ENCODE results near the gene POLQ.

The POLQ gene

GRCh38 chr3:121567649-121568048, 21.9 kb upstream of the POLQ start, which contains the start of gene ARGFX:
Gene ARGFX (plus strand): TSS chr3:121567949. CDS start chr3:121570714, 2,765 bp downstream.
- TF ChIP-seq, protein P1, sequence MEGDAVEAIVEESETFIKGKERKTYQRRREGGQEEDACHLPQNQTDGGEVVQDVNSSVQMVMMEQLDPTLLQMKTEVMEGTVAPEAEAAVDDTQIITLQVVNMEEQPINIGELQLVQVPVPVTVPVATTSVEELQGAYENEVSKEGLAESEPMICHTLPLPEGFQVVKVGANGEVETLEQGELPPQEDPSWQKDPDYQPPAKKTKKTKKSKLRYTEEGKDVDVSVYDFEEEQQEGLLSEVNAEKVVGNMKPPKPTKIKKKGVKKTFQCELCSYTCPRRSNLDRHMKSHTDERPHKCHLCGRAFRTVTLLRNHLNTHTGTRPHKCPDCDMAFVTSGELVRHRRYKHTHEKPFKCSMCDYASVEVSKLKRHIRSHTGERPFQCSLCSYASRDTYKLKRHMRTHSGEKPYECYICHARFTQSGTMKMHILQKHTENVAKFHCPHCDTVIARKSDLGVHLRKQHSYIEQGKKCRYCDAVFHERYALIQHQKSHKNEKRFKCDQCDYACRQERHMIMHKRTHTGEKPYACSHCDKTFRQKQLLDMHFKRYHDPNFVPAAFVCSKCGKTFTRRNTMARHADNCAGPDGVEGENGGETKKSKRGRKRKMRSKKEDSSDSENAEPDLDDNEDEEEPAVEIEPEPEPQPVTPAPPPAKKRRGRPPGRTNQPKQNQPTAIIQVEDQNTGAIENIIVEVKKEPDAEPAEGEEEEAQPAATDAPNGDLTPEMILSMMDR (IDR thresholded peaks at IDR 0.05; ENCODE audit: insufficient read depth, low read depth, low read length, missing control alignments), result no peak

GRCh38 chr3:121566773-121567172, 21.0 kb upstream of the POLQ start:
- TF ChIP-seq, protein P1 (IDR thresholded peaks at IDR 0.05; ENCODE audit: insufficient read depth, low read depth, low read length, missing control alignments), result no peak
- no peak overlapping the region for H3K4me3 ChIP-seq (ENCODE audit: low read length)
- DNase-seq (ENCODE audit: low read depth), result peak; percentile 16

More at GRCh38 chr3:121567649-121568048, 21.9 kb upstream of the POLQ start, which contains the start of gene ARGFX:
- no peak for DNase-seq (ENCODE audit: low read depth)
- H3K4me3 ChIP-seq (ENCODE audit: low read length), result no peak within 1 kb of the TSS

GRCh38 chr3:121562148-121562547, 16.4 kb upstream of the POLQ start:
- no peak for DNase-seq (ENCODE audit: low read depth)
- no peak overlapping the region for H3K4me3 ChIP-seq (ENCODE audit: low read length)
- TF ChIP-seq, protein P1 (IDR thresholded peaks at IDR 0.05; ENCODE audit: insufficient read depth, low read depth, low read length, missing control alignments), result no peak

GRCh38 chr3:121557426-121557934, 11.7 kb upstream of the POLQ start:
- no peak overlapping the region for H3K4me3 ChIP-seq (ENCODE audit: low read length)
- TF ChIP-seq, protein P1 (IDR thresholded peaks at IDR 0.05; ENCODE audit: insufficient read depth, low read depth, low read length, missing control alignments), result no peak
- no peak for DNase-seq (ENCODE audit: low read depth)

DNA sequence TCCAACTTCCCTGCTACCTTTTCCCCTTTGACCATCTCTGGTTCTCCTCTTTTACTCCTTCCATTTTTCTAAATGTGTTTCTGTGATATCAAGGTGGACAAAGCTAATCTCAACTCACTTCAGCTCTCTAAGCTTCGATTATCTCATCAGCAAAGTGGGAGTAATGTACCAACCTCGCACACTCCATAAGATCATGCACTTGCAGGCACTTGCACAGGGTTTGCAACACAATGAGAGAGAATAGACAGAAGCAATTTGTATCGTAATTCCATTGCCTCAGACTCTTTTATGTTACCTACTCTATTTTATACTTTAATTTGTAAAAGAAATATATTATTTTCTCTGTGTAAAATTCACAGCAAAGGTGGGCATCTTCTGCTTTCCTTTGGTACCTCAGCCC, 7.0 kb upstream of the POLQ start:
- no peak overlapping the region for H3K4me3 ChIP-seq (ENCODE audit: low read length)
- DNase-seq (ENCODE audit: low read depth), result no peak
- TF ChIP-seq, protein P1 (IDR thresholded peaks at IDR 0.05; ENCODE audit: insufficient read depth, low read depth, low read length, missing control alignments), result no peak

DNA sequence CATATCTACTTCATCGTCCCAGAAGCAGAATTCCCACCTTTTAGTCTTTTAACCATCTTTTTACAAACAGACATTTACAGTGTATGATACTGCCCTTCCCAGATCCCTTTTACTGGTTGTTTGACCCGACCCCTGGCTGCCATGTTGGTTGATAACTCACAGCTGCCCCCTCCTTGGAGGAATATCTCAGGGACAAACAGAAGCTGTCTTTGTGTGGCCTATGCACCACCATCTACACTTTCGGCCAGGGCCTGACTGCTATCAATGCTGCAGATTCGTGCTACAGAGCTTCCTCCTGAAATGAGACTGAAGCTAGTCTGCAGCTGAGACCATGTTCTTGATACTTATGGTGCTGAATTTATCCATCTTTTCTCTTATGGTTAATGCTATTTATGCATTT, 6.6 kb upstream of the POLQ start:
- TF ChIP-seq, protein P1 (IDR thresholded peaks at IDR 0.05; ENCODE audit: insufficient read depth, low read depth, low read length, missing control alignments), result no peak
- DNase-seq (ENCODE audit: low read depth), result no peak
- H3K4me3 ChIP-seq (ENCODE audit: low read length), result no peak overlapping the region

- TF ChIP-seq, protein P1 (IDR thresholded peaks at IDR 0.05; ENCODE audit: insufficient read depth, low read depth, low read length, missing control alignments), result no peak
- peak overlapping the region; percentile 79 for H3K4me3 ChIP-seq (ENCODE audit: low read length)
- DNase-seq (ENCODE audit: low read depth), result no peak
These were observed 677 bp downstream of the POLQ start for GRCh38 chr3:121545049-121545573.
